SK-N-SH (cell line): ENCODE data around the gene CRB1. TPM values are rescaled to one million over a fixed set of nuclear protein-coding genes. Genes with fewer than 3 reads are reported as not detected.

Experiments
- CTCF ChIA-PET: fragments of 300-600, 350-600 bp; formaldehyde crosslinking; extraction: SDS; loops from one replicate; lab custom pipeline; 2021; lab: Yijun Ruan, JAX
- POLR2A ChIA-PET: fragments of 350-600 bp; sonication (Branson Sonifier 250); formaldehyde crosslinking; extraction: SDS; loops from one replicate; lab custom pipeline; 2020; ENCODE audit warnings: antibody characterized with exemption, inconsistent platforms; lab: Yijun Ruan, JAX
- DNase-seq: peaks from one replicate; pipeline ENCODE4 v3.0.0; 2012
- H2AFZ ChIP-seq: fragments of 200-600 bp; sonication (generic); 2 replicates; pipeline ENCODE4 v1.8.1; 2016; ENCODE audit warnings: antibody characterized with exemption, mild to moderate bottlenecking, low read depth
- H3F3A ChIP-seq: fragments of 200-600 bp; sonication (generic); replicated peaks from 2 replicates; pipeline ENCODE3; 2016; ENCODE audit warnings: antibody characterized with exemption, mild to moderate bottlenecking; ENCODE audit not compliant: insufficient read depth
- H3K27ac ChIP-seq, 2 experiments: fragments of 200-500 bp in 1 of 2; fragments of 200-600 bp in 1 of 2; sonication (Bioruptor generic) in 1 of 2; sonication (generic), shearing (Covaris generic) in 1 of 2; 2 replicates each; pipeline versions ENCODE4 v1.5.1 to v1.6.1; 2014 to 2016; ENCODE audit warnings: low read depth in 2 of 2, inconsistent platforms in 1 of 2, low read length in 1 of 2, mild to moderate bottlenecking in 1 of 2, mixed read lengths in 1 of 2
- H3K27me3 ChIP-seq: fragments of 200-600 bp; sonication (generic), shearing (Covaris generic); 2 replicates; pipeline ENCODE4 v1.6.1; 2016; ENCODE audit warnings: mixed run types; ENCODE audit not compliant: insufficient read depth
- H3K36me3 ChIP-seq, 2 experiments: fragments of 200-500 bp in 1 of 2; fragments of 200-600 bp in 1 of 2; sonication (Bioruptor generic) in 1 of 2; sonication (generic) in 1 of 2; replicated peaks in 1 of 2; 2 replicates each; pipeline versions ENCODE3 to v1.5.1; 2014 to 2016; ENCODE audit warnings: low read length in 1 of 2, mild to moderate bottlenecking in 1 of 2; ENCODE audit not compliant: insufficient read depth in 2 of 2, control insufficient read depth in 1 of 2
- H3K4me1 ChIP-seq, 2 experiments: fragments of 200-500 bp in 1 of 2; fragments of 200-600 bp in 1 of 2; sonication (Bioruptor generic) in 1 of 2; sonication (generic), shearing (Covaris generic) in 1 of 2; 2 replicates each; pipeline versions ENCODE4 v1.5.1 to v1.6.1; 2014 to 2016; ENCODE audit warnings: low read depth in 1 of 2, low read length in 1 of 2, mixed run types in 1 of 2; ENCODE audit not compliant: insufficient read depth in 2 of 2, control insufficient read depth in 1 of 2
- H3K4me2 ChIP-seq: fragments of 200-600 bp; sonication (generic), shearing (Covaris generic); 2 replicates; pipeline ENCODE4 v1.6.1; 2017; ENCODE audit warnings: mixed run types
- H3K4me3 ChIP-seq, 2 experiments: fragments of 200-500 bp in 1 of 2; fragments of 200-600 bp in 1 of 2; sonication (Bioruptor generic) in 1 of 2; sonication (generic), shearing (Covaris generic) in 1 of 2; 2 replicates each; pipeline versions ENCODE4 v1.5.1 to v1.8.1; 2014 to 2016; ENCODE audit warnings: low read depth in 2 of 2, inconsistent platforms in 1 of 2, low read length in 1 of 2, mild to moderate bottlenecking in 1 of 2, mixed read lengths in 1 of 2, moderate library complexity in 1 of 2
- H3K79me2 ChIP-seq: fragments of 200-600 bp; sonication (generic); 2 replicates; pipeline ENCODE4 v1.8.1; 2017; ENCODE audit warnings: mild to moderate bottlenecking; ENCODE audit not compliant: insufficient read depth
- H3K9ac ChIP-seq: fragments of 200-600 bp; sonication (generic); 2 replicates; pipeline ENCODE4 v1.6.1; 2017; ENCODE audit warnings: mixed run types
- H3K9me2 ChIP-seq: fragments of 200-600 bp; sonication (generic); 2 replicates; pipeline ENCODE4 v1.6.1; 2017; ENCODE audit warnings: mixed run types
- H3K9me3 ChIP-seq: fragments of 200-600 bp; sonication (generic); 2 replicates; pipeline ENCODE4 v1.6.1; 2017; ENCODE audit warnings: mixed run types, mild to moderate bottlenecking, moderate library complexity
- H4K20me1 ChIP-seq: fragments of 200-600 bp; sonication (generic); 2 replicates; pipeline ENCODE4 v1.6.1; 2017; ENCODE audit warnings: mild to moderate bottlenecking, mixed run types; ENCODE audit not compliant: insufficient read depth
- CHD2 ChIP-seq: fragments of 150-350 bp; IDR thresholded peaks from 2 replicates; pipeline ENCODE4 v1.6.1; 2018; ENCODE audit warnings: low read length; ENCODE audit not compliant: partially characterized antibody
- ELF1 ChIP-seq: IDR thresholded peaks from 2 replicates; pipeline ENCODE4 v1.4.0; 2012
- EP300 ChIP-seq, 2 experiments: IDR thresholded peaks; 2 replicates each; pipeline versions ENCODE4 v1.4.0 to v1.6.1; 2012; ENCODE audit warnings: borderline replicate concordance in 1 of 2, low read depth in 1 of 2, low read length in 1 of 2
- MXI1 ChIP-seq: IDR thresholded peaks from 2 replicates; pipeline ENCODE4 v1.6.1; 2012; ENCODE audit warnings: mild to moderate bottlenecking, low read depth, low read length, improper control_type of control experiment
- POLR2AphosphoS5 ChIP-seq: IDR thresholded peaks from 2 replicates; pipeline ENCODE4 v1.6.1; 2012; ENCODE audit warnings: low read depth, low read length
- RCOR1 ChIP-seq: fragments of 150-350 bp; IDR thresholded peaks from 2 replicates; pipeline ENCODE4 v1.6.1; 2017; ENCODE audit warnings: antibody characterized with exemption, low read length
- SIN3A ChIP-seq: IDR thresholded peaks from 2 replicates; pipeline ENCODE4 v1.6.1; 2012; ENCODE audit warnings: low read depth, mild to moderate bottlenecking, low read length, moderate library complexity, borderline replicate concordance
- SMC3 ChIP-seq: IDR thresholded peaks from 2 replicates; pipeline ENCODE4 v1.6.1; 2012; ENCODE audit warnings: low read depth, low read length, improper control_type of control experiment
- TCF12 ChIP-seq: IDR thresholded peaks from 2 replicates; pipeline ENCODE4 v1.4.0; 2012
- WGBS: methylation state at CpG from one replicate; pipeline ENCODE4 v1.1.6; 2017; ENCODE audit warnings: low lambda C conversion rate; 5-methylcytosine and 5-hydroxymethylcytosine counted together
- polyA plus RNA-seq, 3 experiments: library from polyadenylated mRNA; depleted of rRNA; stranded (reverse); fragments of >200 nt; gene quantifications; 2 replicates each; pipeline ENCODE4 v1.2.3, GENCODE V29; 2012
- TF ChIP-seq, protein P1 (sequence below): IDR thresholded peaks from 2 replicates; pipeline ENCODE4 v1.4.0; 2012; ENCODE audit warnings: low read depth, borderline replicate concordance
- TF ChIP-seq, protein P2 (sequence below): IDR thresholded peaks from 2 replicates; pipeline ENCODE4 v1.6.1; 2012; ENCODE audit warnings: mild to moderate bottlenecking, low read depth, low read length, moderate library complexity
- TF ChIP-seq, protein P3 (sequence below): fragments of 150-350 bp; IDR thresholded peaks from 2 replicates; pipeline ENCODE4 v1.6.1; 2017; ENCODE audit warnings: antibody characterized with exemption, low read length, low read depth, borderline replicate concordance
- TF ChIP-seq, protein P4 (sequence below): fragments of 150-350 bp; IDR thresholded peaks from 2 replicates; pipeline ENCODE4 v1.6.1; 2016; ENCODE audit warnings: mild to moderate bottlenecking, low read depth, low read length
- TF ChIP-seq, protein P5 (sequence below): fragments of 200-600 bp; sonication (generic); IDR thresholded peaks from 2 replicates; pipeline ENCODE4 v1.6.1; 2017; ENCODE audit warnings: antibody characterized with exemption, mild to moderate bottlenecking, moderate library complexity

CRB1 gene
- polyA plus RNA-seq, 1 of the 3 experiments (the other 2 are of a cell fraction): 0.13 TPM

DNA sequence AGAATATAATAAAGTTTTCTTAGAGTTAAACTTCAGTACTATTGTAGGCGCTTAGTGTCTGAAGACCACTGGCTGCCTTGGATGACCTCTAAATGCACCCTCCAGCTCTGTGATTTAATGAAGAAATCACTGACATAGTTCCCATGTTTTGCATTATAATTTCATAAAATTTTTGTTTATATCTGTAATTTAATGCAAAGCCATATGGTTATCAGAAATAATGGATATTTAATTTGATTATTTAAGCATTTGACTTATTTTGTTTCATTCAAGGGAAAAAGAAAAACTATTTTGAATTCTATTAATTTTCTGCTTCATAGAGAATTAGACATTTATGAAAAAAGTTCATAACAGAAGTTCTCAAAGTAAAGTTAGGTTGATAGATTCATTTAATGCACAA, 18.6 kb downstream of the CRB1 start:
- Histone ChIP-seq H3F3A (no peaks in the 10 kb centered on the region), H3K36me3 (no peaks in the 10 kb centered on the region), H3K27me3 (no peaks in the 10 kb centered on the region), H4K20me1 (no peaks in the 10 kb centered on the region), H3K79me2 (no peaks in the 10 kb centered on the region), H3K4me3 (no peak overlapping the region), H3K27ac (no peak overlapping the region), H3K4me2 (no peak overlapping the region), H3K9ac (no peak overlapping the region), H3K4me1 (peaks cover 0 to 9% of the 10 kb centered on the region in 2 experiments; a peak in 2 of 4 replicates), H3K9me3 (peaks cover 5% of the 10 kb centered on the region; the same call in 1 of the 2 replicates), H2AFZ (no peak overlapping the region), H3K9me2 (no peaks in the 10 kb centered on the region)
- ChIA-PET POLR2A (no interaction called here), CTCF (interaction anchor here (0.7 to 1.4 kb wide), 3 partner anchors 13 to 506 kb away, joined by 3 to 4 read pairs (median 3); no protein-coding TSS in a partner anchor)
- TF ChIP-seq, protein P1, sequence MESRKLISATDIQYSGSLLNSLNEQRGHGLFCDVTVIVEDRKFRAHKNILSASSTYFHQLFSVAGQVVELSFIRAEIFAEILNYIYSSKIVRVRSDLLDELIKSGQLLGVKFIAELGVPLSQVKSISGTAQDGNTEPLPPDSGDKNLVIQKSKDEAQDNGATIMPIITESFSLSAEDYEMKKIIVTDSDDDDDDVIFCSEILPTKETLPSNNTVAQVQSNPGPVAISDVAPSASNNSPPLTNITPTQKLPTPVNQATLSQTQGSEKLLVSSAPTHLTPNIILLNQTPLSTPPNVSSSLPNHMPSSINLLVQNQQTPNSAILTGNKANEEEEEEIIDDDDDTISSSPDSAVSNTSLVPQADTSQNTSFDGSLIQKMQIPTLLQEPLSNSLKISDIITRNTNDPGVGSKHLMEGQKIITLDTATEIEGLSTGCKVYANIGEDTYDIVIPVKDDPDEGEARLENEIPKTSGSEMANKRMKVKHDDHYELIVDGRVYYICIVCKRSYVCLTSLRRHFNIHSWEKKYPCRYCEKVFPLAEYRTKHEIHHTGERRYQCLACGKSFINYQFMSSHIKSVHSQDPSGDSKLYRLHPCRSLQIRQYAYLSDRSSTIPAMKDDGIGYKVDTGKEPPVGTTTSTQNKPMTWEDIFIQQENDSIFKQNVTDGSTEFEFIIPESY: no peak
- TF ChIP-seq ELF1: no peak
- 94% methylated on average over 1 of the region's 1 CpG for WGBS
- DNase-seq: no peak

DNA sequence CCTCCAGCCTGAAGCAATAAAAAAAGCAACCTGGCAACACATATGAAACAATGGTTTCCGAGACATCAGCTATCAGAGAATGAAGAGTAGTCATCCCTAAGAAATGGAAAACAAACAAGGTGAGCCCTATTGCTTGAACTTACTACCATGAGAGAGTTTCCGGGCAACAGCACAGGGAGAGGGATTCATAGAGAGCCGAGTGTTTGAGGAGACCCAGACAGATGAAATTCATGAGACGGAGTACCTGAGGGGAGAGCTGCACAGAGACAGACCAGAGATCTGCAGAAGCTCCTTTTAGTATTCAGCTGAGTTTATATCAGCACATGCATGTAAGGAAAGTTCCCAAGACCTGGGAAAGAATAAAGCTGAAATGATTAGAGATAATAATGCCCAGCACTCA, 19.8 kb downstream of the CRB1 start:
- DNase-seq: no peak
- Histone ChIP-seq H3K9ac (no peak overlapping the region), H3K79me2 (no peaks in the 10 kb centered on the region), H3K4me3 (no peak overlapping the region), H3K36me3 (no peaks in the 10 kb centered on the region), H3K9me2 (no peaks in the 10 kb centered on the region), H3K9me3 (0 out of 2 replicates have a peak, but pooled peaks cover 5% of the 10 kb centered on the region), H2AFZ (no peak overlapping the region), H3F3A (no peaks in the 10 kb centered on the region), H3K27me3 (no peaks in the 10 kb centered on the region), H3K4me1 (peaks cover 0 to 9% of the 10 kb centered on the region in 2 experiments; a peak in 2 of 4 replicates), H4K20me1 (no peaks in the 10 kb centered on the region), H3K4me2 (no peak overlapping the region), H3K27ac (no peak overlapping the region)
- WGBS: 80% methylated on average over 4 of the region's 4 CpGs
- POLR2A ChIA-PET: no interaction called here
- CTCF ChIA-PET: interaction anchor here (1.4 kb wide), 1 partner anchor 13 kb away, joined by 4 read pairs; no protein-coding TSS in a partner anchor
- no peak for TF ChIP-seq POLR2AphosphoS5
- TF ChIP-seq SIN3A: no peak
- TF ChIP-seq, protein P2, sequence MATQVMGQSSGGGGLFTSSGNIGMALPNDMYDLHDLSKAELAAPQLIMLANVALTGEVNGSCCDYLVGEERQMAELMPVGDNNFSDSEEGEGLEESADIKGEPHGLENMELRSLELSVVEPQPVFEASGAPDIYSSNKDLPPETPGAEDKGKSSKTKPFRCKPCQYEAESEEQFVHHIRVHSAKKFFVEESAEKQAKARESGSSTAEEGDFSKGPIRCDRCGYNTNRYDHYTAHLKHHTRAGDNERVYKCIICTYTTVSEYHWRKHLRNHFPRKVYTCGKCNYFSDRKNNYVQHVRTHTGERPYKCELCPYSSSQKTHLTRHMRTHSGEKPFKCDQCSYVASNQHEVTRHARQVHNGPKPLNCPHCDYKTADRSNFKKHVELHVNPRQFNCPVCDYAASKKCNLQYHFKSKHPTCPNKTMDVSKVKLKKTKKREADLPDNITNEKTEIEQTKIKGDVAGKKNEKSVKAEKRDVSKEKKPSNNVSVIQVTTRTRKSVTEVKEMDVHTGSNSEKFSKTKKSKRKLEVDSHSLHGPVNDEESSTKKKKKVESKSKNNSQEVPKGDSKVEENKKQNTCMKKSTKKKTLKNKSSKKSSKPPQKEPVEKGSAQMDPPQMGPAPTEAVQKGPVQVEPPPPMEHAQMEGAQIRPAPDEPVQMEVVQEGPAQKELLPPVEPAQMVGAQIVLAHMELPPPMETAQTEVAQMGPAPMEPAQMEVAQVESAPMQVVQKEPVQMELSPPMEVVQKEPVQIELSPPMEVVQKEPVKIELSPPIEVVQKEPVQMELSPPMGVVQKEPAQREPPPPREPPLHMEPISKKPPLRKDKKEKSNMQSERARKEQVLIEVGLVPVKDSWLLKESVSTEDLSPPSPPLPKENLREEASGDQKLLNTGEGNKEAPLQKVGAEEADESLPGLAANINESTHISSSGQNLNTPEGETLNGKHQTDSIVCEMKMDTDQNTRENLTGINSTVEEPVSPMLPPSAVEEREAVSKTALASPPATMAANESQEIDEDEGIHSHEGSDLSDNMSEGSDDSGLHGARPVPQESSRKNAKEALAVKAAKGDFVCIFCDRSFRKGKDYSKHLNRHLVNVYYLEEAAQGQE: no peak
- TF ChIP-seq CHD2: no peak
- TF ChIP-seq, protein P3, sequence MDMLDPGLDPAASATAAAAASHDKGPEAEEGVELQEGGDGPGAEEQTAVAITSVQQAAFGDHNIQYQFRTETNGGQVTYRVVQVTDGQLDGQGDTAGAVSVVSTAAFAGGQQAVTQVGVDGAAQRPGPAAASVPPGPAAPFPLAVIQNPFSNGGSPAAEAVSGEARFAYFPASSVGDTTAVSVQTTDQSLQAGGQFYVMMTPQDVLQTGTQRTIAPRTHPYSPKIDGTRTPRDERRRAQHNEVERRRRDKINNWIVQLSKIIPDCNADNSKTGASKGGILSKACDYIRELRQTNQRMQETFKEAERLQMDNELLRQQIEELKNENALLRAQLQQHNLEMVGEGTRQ: no peak
- TF ChIP-seq, protein P1: no peak
- TF ChIP-seq EP300 (IDR thresholded peaks at IDR 0.05; ENCODE audit: borderline replicate concordance in 1 of 2, low read depth in 1 of 2, low read length in 1 of 2): no peak
- no peak for TF ChIP-seq SMC3
- TF ChIP-seq, protein P4, sequence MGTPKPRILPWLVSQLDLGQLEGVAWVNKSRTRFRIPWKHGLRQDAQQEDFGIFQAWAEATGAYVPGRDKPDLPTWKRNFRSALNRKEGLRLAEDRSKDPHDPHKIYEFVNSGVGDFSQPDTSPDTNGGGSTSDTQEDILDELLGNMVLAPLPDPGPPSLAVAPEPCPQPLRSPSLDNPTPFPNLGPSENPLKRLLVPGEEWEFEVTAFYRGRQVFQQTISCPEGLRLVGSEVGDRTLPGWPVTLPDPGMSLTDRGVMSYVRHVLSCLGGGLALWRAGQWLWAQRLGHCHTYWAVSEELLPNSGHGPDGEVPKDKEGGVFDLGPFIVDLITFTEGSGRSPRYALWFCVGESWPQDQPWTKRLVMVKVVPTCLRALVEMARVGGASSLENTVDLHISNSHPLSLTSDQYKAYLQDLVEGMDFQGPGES: no peak
- TF ChIP-seq MXI1: no peak
- TF ChIP-seq, protein P5, sequence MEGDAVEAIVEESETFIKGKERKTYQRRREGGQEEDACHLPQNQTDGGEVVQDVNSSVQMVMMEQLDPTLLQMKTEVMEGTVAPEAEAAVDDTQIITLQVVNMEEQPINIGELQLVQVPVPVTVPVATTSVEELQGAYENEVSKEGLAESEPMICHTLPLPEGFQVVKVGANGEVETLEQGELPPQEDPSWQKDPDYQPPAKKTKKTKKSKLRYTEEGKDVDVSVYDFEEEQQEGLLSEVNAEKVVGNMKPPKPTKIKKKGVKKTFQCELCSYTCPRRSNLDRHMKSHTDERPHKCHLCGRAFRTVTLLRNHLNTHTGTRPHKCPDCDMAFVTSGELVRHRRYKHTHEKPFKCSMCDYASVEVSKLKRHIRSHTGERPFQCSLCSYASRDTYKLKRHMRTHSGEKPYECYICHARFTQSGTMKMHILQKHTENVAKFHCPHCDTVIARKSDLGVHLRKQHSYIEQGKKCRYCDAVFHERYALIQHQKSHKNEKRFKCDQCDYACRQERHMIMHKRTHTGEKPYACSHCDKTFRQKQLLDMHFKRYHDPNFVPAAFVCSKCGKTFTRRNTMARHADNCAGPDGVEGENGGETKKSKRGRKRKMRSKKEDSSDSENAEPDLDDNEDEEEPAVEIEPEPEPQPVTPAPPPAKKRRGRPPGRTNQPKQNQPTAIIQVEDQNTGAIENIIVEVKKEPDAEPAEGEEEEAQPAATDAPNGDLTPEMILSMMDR: no peak
- no peak for TF ChIP-seq TCF12
- TF ChIP-seq RCOR1: no peak
